22Rv1 (cell line): Measurements from ENCODE around the gene ELP4.

Experiments used
- CTCF ChIP-seq: fragments of 450-650 bp; IDR thresholded peaks from 2 replicates; pipeline ENCODE4 v1.5.1; 2017; ENCODE audit warnings: mild to moderate bottlenecking
- ZFX ChIP-seq: fragments of 450-650 bp; IDR thresholded peaks from 2 replicates; pipeline ENCODE4 v1.6.1; 2017; ENCODE audit warnings: antibody characterized with exemption, borderline replicate concordance

GRCh38 chr11:31714840-31715239 lies 205.3 kb downstream of the ELP4 start:
- TF ChIP-seq CTCF (no peak), ZFX (no peak)
